ENCODE measurements around the gene CARHSP1.
"Not testable (repeated sequence)": the region's sequence is repeated elsewhere in the genome, so short reads cannot be mapped to it uniquely, and the experiment has no call there.

CARHSP1 gene

GRCh38 chr16:8874388-8874787 is 5.6 kb upstream of the CARHSP1 start:
- TF ChIP-seq CTCF (IDR thresholded peaks at IDR 0.05; ENCODE audit: extremely low read depth, missing control alignments) = no peak
- DNase-seq (ENCODE audit: low spot score) = no peak

GRCh38 chr16:8873866-8874195 is 5.0 kb upstream of the CARHSP1 start:
- DNase-seq (ENCODE audit: low spot score) = not testable (repeated sequence)

GRCh38 chr16:8872967-8873865 is 4.4 kb upstream of the CARHSP1 start:
- no peak for DNase-seq (ENCODE audit: low spot score)
- TF ChIP-seq CTCF (IDR thresholded peaks at IDR 0.05; ENCODE audit: extremely low read depth, missing control alignments) = no peak

GRCh38 chr16:8872071-8872470 is 3.3 kb upstream of the CARHSP1 start:
- TF ChIP-seq CTCF (IDR thresholded peaks at IDR 0.05; ENCODE audit: extremely low read depth, missing control alignments) = no peak
- no peak for DNase-seq (ENCODE audit: low spot score)

- DNase-seq (ENCODE audit: low spot score) = not testable (repeated sequence)
Measured at GRCh38 chr16:8869988-8870241, 1.1 kb upstream of the CARHSP1 start.

GRCh38 chr16:8869212-8869987 is 594 bp upstream of the CARHSP1 start:
- peak; percentile 45 for DNase-seq (ENCODE audit: low spot score)
- TF ChIP-seq CTCF (IDR thresholded peaks at IDR 0.05; ENCODE audit: extremely low read depth, missing control alignments) = no peak

- no peak for DNase-seq (ENCODE audit: low spot score)
Measured at GRCh38 chr16:8867932-8868415, 832 bp downstream of the CARHSP1 start.

More at GRCh38 chr16:8867932-8868415, 832 bp downstream of the CARHSP1 start:
- TF ChIP-seq CTCF (IDR thresholded peaks at IDR 0.05; ENCODE audit: extremely low read depth, missing control alignments) = no peak

All from GM20000 (cell line).